ENCODE measurements around the gene AKAP8. TPM values are rescaled to one million over a fixed set of nuclear protein-coding genes. Genes with fewer than 3 reads are reported as not detected.

The AKAP8 gene
- total and polyA plus RNA-seq, 9 of the 15 experiments (the other 6 are each of a cell fraction or from before 2014, with no cell fraction given), result 3.4 to 56.5 (median 15.0) TPM

GRCh38 chr19:15427991-15428471, 48.4 kb upstream of the AKAP8 start:
- Histone ChIP-seq H3K9me1 (ENCODE audit: control insufficient read depth, insufficient read depth, low read length) (peaks cover 5% of the 10 kb centered on the region), H4K20me1 (replicated peaks; ENCODE audit: control insufficient read depth, insufficient read depth, low read length) (no peaks in the 10 kb centered on the region), H2AFZ (ENCODE audit: low read depth, low read length) (no peak overlapping the region), H3K27ac (ENCODE audit: extremely low read depth, low read depth, low read length) (no peak overlapping the region), H3K9ac (ENCODE audit: insufficient read depth in 1 of 2, low read depth in 2 of 2, low read length in 2 of 2) (no peak overlapping the region), H3K4me3 (no peak overlapping the region), H3K36me3 (ENCODE audit: control insufficient read depth, insufficient read depth, low read length) (peaks cover 79% of the 10 kb centered on the region), H3K4me1 (replicated peaks in 1 of 2; ENCODE audit: control insufficient read depth in 2 of 2, insufficient read depth in 2 of 2, low read length in 2 of 2) (peaks cover 8 to 40% of the 10 kb centered on the region in 2 experiments; a peak in 4 of 5 replicates), H3K27me3 (ENCODE audit: control insufficient read depth in 2 of 2, insufficient read depth in 2 of 2, low read length in 2 of 2) (no peaks in the 10 kb centered on the region), H3K9me3 (replicated peaks; ENCODE audit: control insufficient read depth, insufficient read depth, low read depth, low read length) (no peaks in the 10 kb centered on the region), H3K4me2 (ENCODE audit: insufficient read depth, low read length) (no peak overlapping the region), H3K79me2 (ENCODE audit: control insufficient read depth, insufficient read depth, low read length) (peaks cover 44% of the 10 kb centered on the region)
- FAIRE-seq (no peak), DNase-seq (ENCODE audit: extremely low read depth in 1 of 4, low spot score in 3 of 4) (no peak), ATAC-seq (no peak)
- POLR2A ChIA-PET, result interaction anchor here (4.0 kb wide), 1 partner anchor 9 kb away, joined by 54 read pairs; the partner anchor contains the start of gene AKAP8L
- TF ChIP-seq PHB2 (IDR thresholded peaks at IDR 0.05; ENCODE audit: low read depth) (no peak), RBFOX2 (IDR thresholded peaks at IDR 0.05; ENCODE audit: low read depth, low read length) (0 out of 2 replicates have a peak, but pooled peaks have one; percentile 9)
- WGBS (ENCODE audit: insufficient coverage, low coverage, missing lambda C conversion rate), result 100% methylated on average over 4 of the region's 35 CpGs
- in situ Hi-C loops (cut with MboI), result no loop called here
- BruUV-seq (replicated peaks), result no TSS peak
- CTCF ChIA-PET (ENCODE audit: low intra/inter-chr PET ratio), result no interaction called here
- intact Hi-C loops (cut with micrococcal nuclease), result no loop called here

DNA sequence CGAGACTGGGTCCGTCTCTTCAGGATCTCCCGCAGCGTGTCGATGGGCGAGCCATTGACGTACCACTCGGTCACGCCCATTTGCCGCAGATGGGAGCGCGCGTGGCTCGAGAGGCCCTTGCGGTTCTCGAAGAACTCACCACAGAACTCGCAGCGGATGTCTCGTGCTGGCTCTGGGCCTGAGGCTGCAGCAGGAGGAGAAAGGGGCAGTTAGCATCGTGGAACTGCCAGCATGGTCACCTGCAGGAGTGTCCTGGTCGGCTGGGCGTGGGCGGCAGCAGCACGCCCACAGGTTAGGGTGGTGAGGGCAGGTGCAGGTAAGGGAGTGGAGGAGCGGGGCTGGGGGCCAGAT, 47.7 kb upstream of the AKAP8 start:
- no peak for TF ChIP-seq NFRKB (IDR thresholded peaks at IDR 0.05; ENCODE audit: low read depth)
- TF ChIP-seq RBM22 (IDR thresholded peaks at IDR 0.05; ENCODE audit: low read depth, low read length, poor library complexity, severe bottlenecking), result peak; percentile 62
- peak; percentile 41; the same call in 1 of the 2 replicates for TF ChIP-seq ZBTB33 (CRISPR knock-in tag; IDR thresholded peaks at IDR 0.05)
- no peak for TF ChIP-seq HCFC1 (IDR thresholded peaks at IDR 0.05; ENCODE audit: low read depth, low read length)
- peak; percentile 52 for TF ChIP-seq RBFOX2 (IDR thresholded peaks at IDR 0.05; ENCODE audit: low read depth, low read length)
- peak; percentile 39 for TF ChIP-seq POLR2G (IDR thresholded peaks at IDR 0.05; ENCODE audit: low read depth, low read length)
- 94% methylated on average over 24 of the region's 25 CpGs for WGBS (ENCODE audit: insufficient coverage, low coverage, missing lambda C conversion rate)
- Histone ChIP-seq H3K79me2 (ENCODE audit: control insufficient read depth, insufficient read depth, low read length) (peaks cover 40% of the 10 kb centered on the region), H3K9ac (ENCODE audit: insufficient read depth in 1 of 2, low read depth in 2 of 2, low read length in 2 of 2) (peak overlapping the region in 1 of 2 experiments; percentile 43; a peak in 1 of 4 replicates), H3K9me1 (ENCODE audit: control insufficient read depth, insufficient read depth, low read length) (peaks cover 5% of the 10 kb centered on the region), H3K4me2 (ENCODE audit: insufficient read depth, low read length) (no peak overlapping the region), H3K36me3 (ENCODE audit: control insufficient read depth, insufficient read depth, low read length) (peaks cover 86% of the 10 kb centered on the region), H3K27ac (ENCODE audit: extremely low read depth, low read depth, low read length) (no peak overlapping the region), H3K4me1 (replicated peaks in 1 of 2; ENCODE audit: control insufficient read depth in 2 of 2, insufficient read depth in 2 of 2, low read length in 2 of 2) (peaks cover 8 to 40% of the 10 kb centered on the region in 2 experiments; a peak in 4 of 5 replicates), H3K9me3 (replicated peaks; ENCODE audit: control insufficient read depth, insufficient read depth, low read depth, low read length) (no peaks in the 10 kb centered on the region), H4K20me1 (replicated peaks; ENCODE audit: control insufficient read depth, insufficient read depth, low read length) (no peaks in the 10 kb centered on the region), H2AFZ (ENCODE audit: low read depth, low read length) (no peak overlapping the region), H3K4me3 (no peak overlapping the region), H3K27me3 (ENCODE audit: control insufficient read depth in 2 of 2, insufficient read depth in 2 of 2, low read length in 2 of 2) (no peaks in the 10 kb centered on the region)
- DNase-seq (ENCODE audit: extremely low read depth in 1 of 4, low spot score in 3 of 4), result no peak
- ATAC-seq, result no peak
- ChIA-PET CTCF (ENCODE audit: low intra/inter-chr PET ratio) (no interaction called here), POLR2A (interaction anchor here (0.8 kb wide), 1 partner anchor 9 kb away, joined by 3 read pairs; the partner anchor contains the start of gene AKAP8L)
- BruUV-seq (replicated peaks), result no TSS peak
- in situ Hi-C loops (cut with MboI) (no loop called here), intact Hi-C loops (cut with micrococcal nuclease) (no loop called here)
- no peak for FAIRE-seq
